Measurements from ENCODE around the gene UTP25. TPM values are rescaled to one million over a fixed set of nuclear protein-coding genes. Genes with fewer than 3 reads are reported as not detected.

The UTP25 gene
- total and polyA plus RNA-seq, 2 experiments from 2014 or later: 3.6 to 8.9 TPM

- TF ChIP-seq CTCF (conservative IDR thresholded peaks at IDR 0.05; ENCODE audit: low read depth in 2 of 2) (no peak), STAT1 (IDR thresholded peaks at IDR 0.05; ENCODE audit: unreplicated experiment) (no peak), EZH2phosphoT487 (IDR thresholded peaks at IDR 0.05; ENCODE audit: unreplicated experiment) (no peak), EZH2 (IDR thresholded peaks at IDR 0.05; ENCODE audit: low read depth, unreplicated experiment) (no peak), JUNB (IDR thresholded peaks at IDR 0.05; ENCODE audit: unreplicated experiment) (no peak), REST (IDR thresholded peaks at IDR 0.05; ENCODE audit: unreplicated experiment) (no peak), ZNF114 (CRISPR knock-in tag; IDR thresholded peaks at IDR 0.05) (no peak), POLR2AphosphoS5 (IDR thresholded peaks at IDR 0.05; ENCODE audit: low read depth) (no peak), NANOG (IDR thresholded peaks at IDR 0.05; ENCODE audit: borderline replicate concordance) (no peak), ZNF331 (CRISPR knock-in tag; IDR thresholded peaks at IDR 0.05; ENCODE audit: low read depth) (no peak)
Measured at GRCh38 chr1:209883341-209883971, 55.7 kb downstream of the UTP25 start (continued).

- no peaks in the 10 kb centered on the region for H3K9me3 Mint-ChIP-seq
- TF ChIP-seq REST (IDR thresholded peaks at IDR 0.05; ENCODE audit: unreplicated experiment) (no peak), CTCF (conservative IDR thresholded peaks at IDR 0.05; ENCODE audit: low read depth in 2 of 2) (no peak), STAT1 (IDR thresholded peaks at IDR 0.05; ENCODE audit: unreplicated experiment) (no peak), ETS1 (IDR thresholded peaks at IDR 0.05) (no peak), EZH2phosphoT487 (IDR thresholded peaks at IDR 0.05; ENCODE audit: unreplicated experiment) (no peak), POLR2AphosphoS5 (IDR thresholded peaks at IDR 0.05; ENCODE audit: low read depth) (no peak), CREB1 (CRISPR knock-in tag; IDR thresholded peaks at IDR 0.05; ENCODE audit: low read depth) (no peak), NANOG (IDR thresholded peaks at IDR 0.05; ENCODE audit: borderline replicate concordance) (no peak), ZNF114 (CRISPR knock-in tag; IDR thresholded peaks at IDR 0.05) (no peak), ZNF331 (CRISPR knock-in tag; IDR thresholded peaks at IDR 0.05; ENCODE audit: low read depth) (no peak), EZH2 (IDR thresholded peaks at IDR 0.05; ENCODE audit: low read depth, unreplicated experiment) (no peak), JUNB (IDR thresholded peaks at IDR 0.05; ENCODE audit: unreplicated experiment) (no peak)
Measured at GRCh38 chr1:209884249-209884648, 56.5 kb downstream of the UTP25 start.

More at GRCh38 chr1:209884249-209884648, 56.5 kb downstream of the UTP25 start:
- no peak overlapping the region for H3K4me3 ChIP-seq
- no peaks in the 10 kb centered on the region for H3K36me3 ChIP-seq (ENCODE audit: insufficient read depth)
- H3K27me3 Mint-ChIP-seq (ENCODE audit: insufficient read depth, low read depth, poor library complexity): peaks cover 1% of the 10 kb centered on the region
- no peaks in the 10 kb centered on the region; the same call in 2 of the 3 replicates for H3K36me3 Mint-ChIP-seq (ENCODE audit: low read depth)
- no peak overlapping the region for H3K4me2 ChIP-seq
- peaks cover 1% of the 10 kb centered on the region for H3K27me3 ChIP-seq (ENCODE audit: insufficient read depth)
- H3F3A ChIP-seq (replicated peaks; ENCODE audit: low read depth): no peaks in the 10 kb centered on the region
- no peak overlapping the region for H3K4me3 Mint-ChIP-seq
- H4K20me1 ChIP-seq (replicated peaks; ENCODE audit: insufficient read depth): no peaks in the 10 kb centered on the region
- H2AFZ ChIP-seq: peak overlapping the region; percentile 35; the same call in 1 of the 2 replicates
- H3K27ac Mint-ChIP-seq: no peak overlapping the region
- H3K4me1 Mint-ChIP-seq: peaks cover 23% of the 10 kb centered on the region; the same call in 2 of the 3 replicates
- peaks cover 10% of the 10 kb centered on the region; the same call in 1 of the 2 replicates for H3K4me1 ChIP-seq (ENCODE audit: insufficient read depth)
- DNase-seq (ENCODE audit: low spot score) (no peak), ATAC-seq (no peak)
- no peak overlapping the region for H3K27ac ChIP-seq (ENCODE audit: low read depth)
- H3K9me2 ChIP-seq (ENCODE audit: insufficient read depth): no peaks in the 10 kb centered on the region
- H3K79me2 ChIP-seq (replicated peaks; ENCODE audit: insufficient read depth): no peaks in the 10 kb centered on the region
